ENCODE data around the gene STAP2. TPM values are rescaled to one million over a fixed set of nuclear protein-coding genes. Genes with fewer than 3 reads are reported as not detected.

The STAP2 gene
- total RNA-seq, 1 experiment from 2014 or later = 72.6 TPM

- no peak for ATAC-seq
- H3K4me3 ChIP-seq (ENCODE audit: low read length) = no peak overlapping the region
- H3K4me1 ChIP-seq (ENCODE audit: insufficient read depth, low read length) = peaks cover 34% of the 10 kb centered on the region
- TF ChIP-seq CTCF (conservative IDR thresholded peaks at IDR 0.05; ENCODE audit: low read depth, low read length) (no peak), EZH2 (IDR thresholded peaks at IDR 0.05; ENCODE audit: low read length, unreplicated experiment) (no peak), EZH2phosphoT487 (IDR thresholded peaks at IDR 0.05; ENCODE audit: borderline replicate concordance, low read length) (no peak)
- no peak overlapping the region for H3K9ac ChIP-seq (ENCODE audit: low read length)
- intact Hi-C loops (cut with micrococcal nuclease) = no loop called here
- POLR2A ChIA-PET (ENCODE audit: unreplicated experiment) = no interaction called here
- H4K20me1 ChIP-seq (ENCODE audit: low read length) = no peaks in the 10 kb centered on the region
- H3F3A ChIP-seq (ENCODE audit: low read length, unreplicated experiment) = peaks cover 7% of the 10 kb centered on the region
- no peaks in the 10 kb centered on the region for H3K9me3 ChIP-seq (ENCODE audit: low read length)
- H3K4me2 ChIP-seq (ENCODE audit: low read length) = no peak overlapping the region
- H3K36me3 ChIP-seq (ENCODE audit: low read depth, low read length) = no peaks in the 10 kb centered on the region
- no peaks in the 10 kb centered on the region for H3K27me3 ChIP-seq (ENCODE audit: low read length)
- H3K79me2 ChIP-seq (ENCODE audit: low read length) = peaks cover 55% of the 10 kb centered on the region
- CTCF ChIA-PET = no interaction called here
- no TSS peak for BruUV-seq (replicated peaks)
- no peak overlapping the region for H2AFZ ChIP-seq (ENCODE audit: low read length)
- no peaks in the 10 kb centered on the region for H3K9me2 ChIP-seq (replicated peaks; ENCODE audit: low read length)
- H3K27ac ChIP-seq (ENCODE audit: low read length) = no peak overlapping the region
- DNase-seq = no peak
Observed at GRCh38 chr19:4371247-4372164, 32.9 kb upstream of the STAP2 start.

GRCh38 chr19:4370418-4371041, 31.9 kb upstream of the STAP2 start:
- ATAC-seq = no peak
- no peak overlapping the region for H3K9ac ChIP-seq (ENCODE audit: low read length)
- ChIA-PET CTCF (no interaction called here), POLR2A (ENCODE audit: unreplicated experiment) (no interaction called here)
- H3K9me2 ChIP-seq (replicated peaks; ENCODE audit: low read length) = no peaks in the 10 kb centered on the region
- no peak overlapping the region for H2AFZ ChIP-seq (ENCODE audit: low read length)
- H3K4me3 ChIP-seq (ENCODE audit: low read length) = no peak overlapping the region
- no peak overlapping the region for H3K4me2 ChIP-seq (ENCODE audit: low read length)
- H3F3A ChIP-seq (ENCODE audit: low read length, unreplicated experiment) = peaks cover 2% of the 10 kb centered on the region
- peaks cover 55% of the 10 kb centered on the region for H3K79me2 ChIP-seq (ENCODE audit: low read length)
- intact Hi-C loops (cut with micrococcal nuclease) = no loop called here
- no peak for TF ChIP-seq CTCF (conservative IDR thresholded peaks at IDR 0.05; ENCODE audit: low read depth, low read length)
- no peak for TF ChIP-seq EZH2 (IDR thresholded peaks at IDR 0.05; ENCODE audit: low read length, unreplicated experiment)
- no peak for TF ChIP-seq EZH2phosphoT487 (IDR thresholded peaks at IDR 0.05; ENCODE audit: borderline replicate concordance, low read length)
- H3K36me3 ChIP-seq (ENCODE audit: low read depth, low read length) = no peaks in the 10 kb centered on the region
- peaks cover 24% of the 10 kb centered on the region for H3K4me1 ChIP-seq (ENCODE audit: insufficient read depth, low read length)
- BruUV-seq (replicated peaks) = no TSS peak
- no peak overlapping the region for H3K27ac ChIP-seq (ENCODE audit: low read length)
- H3K27me3 ChIP-seq (ENCODE audit: low read length) = no peaks in the 10 kb centered on the region
- H3K9me3 ChIP-seq (ENCODE audit: low read length) = no peaks in the 10 kb centered on the region
- no peaks in the 10 kb centered on the region for H4K20me1 ChIP-seq (ENCODE audit: low read length)
- DNase-seq = no peak

GRCh38 chr19:4369888-4370260, 31.2 kb upstream of the STAP2 start:
- H3F3A ChIP-seq (ENCODE audit: low read length, unreplicated experiment) = no peaks in the 10 kb centered on the region
- no peak for DNase-seq
- no TSS peak for BruUV-seq (replicated peaks)
- H3K4me3 ChIP-seq (ENCODE audit: low read length) = no peak overlapping the region
- H3K27me3 ChIP-seq (ENCODE audit: low read length) = no peaks in the 10 kb centered on the region
- intact Hi-C loops (cut with micrococcal nuclease) = no loop called here
- H3K36me3 ChIP-seq (ENCODE audit: low read depth, low read length) = no peaks in the 10 kb centered on the region
- no peak for ATAC-seq
- H3K9me2 ChIP-seq (replicated peaks; ENCODE audit: low read length) = no peaks in the 10 kb centered on the region
- no peak overlapping the region for H3K4me2 ChIP-seq (ENCODE audit: low read length)
- H3K9me3 ChIP-seq (ENCODE audit: low read length) = no peaks in the 10 kb centered on the region
- no peak overlapping the region for H3K9ac ChIP-seq (ENCODE audit: low read length)
- H4K20me1 ChIP-seq (ENCODE audit: low read length) = no peaks in the 10 kb centered on the region
- peaks cover 17% of the 10 kb centered on the region for H3K4me1 ChIP-seq (ENCODE audit: insufficient read depth, low read length)
- no peak overlapping the region for H3K27ac ChIP-seq (ENCODE audit: low read length)
- ChIA-PET CTCF (no interaction called here), POLR2A (ENCODE audit: unreplicated experiment) (no interaction called here)
- H3K79me2 ChIP-seq (ENCODE audit: low read length) = peaks cover 55% of the 10 kb centered on the region
- TF ChIP-seq EZH2phosphoT487 (IDR thresholded peaks at IDR 0.05; ENCODE audit: borderline replicate concordance, low read length) (no peak), CTCF (conservative IDR thresholded peaks at IDR 0.05; ENCODE audit: low read depth, low read length) (peak; percentile 34; the same call in 1 of the 2 replicates)
- no peak overlapping the region for H2AFZ ChIP-seq (ENCODE audit: low read length)

Data from PC-3 (cell line).